HUES64 (cell line): ENCODE results near the gene TMCO4.
A peak's percentile ranks its signal among the peaks of the same experiment; 100 is the strongest.

Experiments used
- H3K27ac ChIP-seq: 2 replicates; pipeline ENCODE4 v1.7.0; 2013; ENCODE audit warnings: low read depth, low read length, inconsistent platforms
- H3K27me3 ChIP-seq: 2 replicates; pipeline ENCODE4 v1.6.1; 2013; ENCODE audit warnings: mild to moderate bottlenecking, low read length; ENCODE audit not compliant: insufficient read depth
- H3K36me3 ChIP-seq: 2 replicates; pipeline ENCODE4 v1.6.1; 2013; ENCODE audit warnings: mild to moderate bottlenecking, low read length; ENCODE audit not compliant: insufficient read depth
- H3K4me1 ChIP-seq: 2 replicates; pipeline ENCODE4 v1.6.1; 2013; ENCODE audit warnings: mild to moderate bottlenecking, low read length, moderate library complexity; ENCODE audit not compliant: insufficient read depth
- H3K4me3 ChIP-seq: 2 replicates; pipeline ENCODE4 v1.5.1; 2013; ENCODE audit warnings: mild to moderate bottlenecking, low read length, moderate library complexity
- H3K9ac ChIP-seq: 2 replicates; pipeline ENCODE4 v1.6.1; 2013; ENCODE audit warnings: mild to moderate bottlenecking, low read depth, low read length
- H3K9me3 ChIP-seq: 2 replicates; pipeline ENCODE4 v1.6.1; 2013; ENCODE audit warnings: low read depth, low read length; ENCODE audit not compliant: insufficient read depth
- WGBS: fragments of 150-250, 120-280 bp; methylation state at CpG from one replicate; pipeline ENCODE4 v1.1.7; 2013; ENCODE audit warnings: missing lambda C conversion rate; 5-methylcytosine and 5-hydroxymethylcytosine counted together

Gene TMCO4

DNA sequence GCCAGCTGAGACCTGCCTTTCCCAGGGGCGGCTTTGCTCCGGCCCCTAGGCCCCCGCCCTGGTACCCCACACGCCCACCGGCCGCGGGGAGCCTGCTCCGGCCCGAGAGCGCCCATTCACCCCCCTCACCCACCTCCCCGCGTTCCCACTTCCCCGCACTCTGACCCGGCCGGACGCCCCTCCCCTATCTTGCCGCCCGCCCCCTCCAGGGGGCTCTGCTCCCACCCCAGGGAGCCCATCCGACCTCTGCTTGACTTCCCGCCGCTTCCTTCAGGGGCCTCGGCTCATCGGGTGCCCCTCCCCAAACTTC lies 134.6 kb downstream of the TMCO4 start:
- H3K27ac ChIP-seq, result no peak overlapping the region
- no peaks in the 10 kb centered on the region for H3K4me1 ChIP-seq
- H3K36me3 ChIP-seq, result no peaks in the 10 kb centered on the region
- H3K9ac ChIP-seq, result no peak overlapping the region; the same call in 1 of the 2 replicates
- 2% methylated on average over 23 of the region's 23 CpGs for WGBS
- H3K9me3 ChIP-seq, result no peaks in the 10 kb centered on the region
- peaks cover 65% of the 10 kb centered on the region for H3K27me3 ChIP-seq
- peak overlapping the region; percentile 52 for H3K4me3 ChIP-seq

DNA sequence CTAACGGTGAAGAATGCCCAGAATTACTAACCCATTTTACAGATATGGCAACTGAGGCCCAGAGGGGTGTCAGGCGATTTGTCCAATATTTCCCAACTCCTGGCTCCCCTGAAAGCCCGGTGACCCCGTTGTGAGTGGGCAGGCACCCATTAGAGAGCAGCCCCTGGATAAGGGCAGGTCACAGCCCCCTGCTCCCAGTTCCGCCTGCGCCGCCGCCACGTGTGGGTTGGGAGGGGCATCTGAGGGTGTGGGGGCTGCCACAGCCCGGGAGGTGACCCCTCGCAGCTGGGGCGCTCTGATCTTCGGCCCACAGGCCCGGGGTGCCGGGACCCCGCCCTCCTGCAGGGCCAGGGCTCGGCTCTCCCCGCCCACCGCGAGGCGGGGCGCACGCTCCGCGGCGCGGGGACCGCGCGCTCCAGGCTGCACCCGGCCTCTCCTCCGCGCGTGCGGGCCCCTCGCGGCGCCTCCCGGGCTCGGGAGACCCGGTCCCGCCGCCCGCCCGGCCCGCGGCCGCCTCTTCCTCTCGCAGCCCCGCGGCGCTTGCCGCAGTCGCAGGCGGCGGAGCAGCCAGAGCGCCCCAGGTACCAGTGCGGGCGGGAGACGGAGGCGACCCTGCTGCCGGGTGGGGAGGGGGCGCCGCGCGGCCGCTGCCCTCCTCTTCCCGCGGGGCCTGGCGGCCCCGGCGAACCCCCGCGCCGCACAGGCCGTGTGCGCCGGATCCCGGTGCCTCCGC lies 135.1 kb downstream of the TMCO4 start, which contains the start of gene HTR6:
Gene HTR6 (plus strand): TSS at position 423 of the 733 bp plus-strand sequence. CDS start 879 bp downstream, outside the sequence.
- 6% methylated on average over 80 of the region's 80 CpGs for WGBS
- H3K4me1 ChIP-seq, result no peaks in the 10 kb centered on the region
- peak within 1 kb of the TSS; percentile 52 for H3K4me3 ChIP-seq
- peaks cover 62% of the 10 kb centered on the region for H3K27me3 ChIP-seq
- H3K9ac ChIP-seq, result peak within 1 kb of the TSS; percentile 12; the same call in 1 of the 2 replicates
- no peaks in the 10 kb centered on the region for H3K36me3 ChIP-seq
- H3K27ac ChIP-seq, result no peak within 1 kb of the TSS
- H3K9me3 ChIP-seq, result no peaks in the 10 kb centered on the region

- no peaks in the 10 kb centered on the region for H3K9me3 ChIP-seq
- no peak overlapping the region for H3K27ac ChIP-seq
- no peak overlapping the region for H3K9ac ChIP-seq
- no peak overlapping the region for H3K4me3 ChIP-seq
- H3K36me3 ChIP-seq, result no peaks in the 10 kb centered on the region
- WGBS, result 83% methylated on average over 3 of the region's 3 CpGs
- H3K27me3 ChIP-seq, result peaks cover 49% of the 10 kb centered on the region
- no peaks in the 10 kb centered on the region for H3K4me1 ChIP-seq
Measured at GRCh38 chr1:19662313-19662712, 137.4 kb downstream of the TMCO4 start.

- H3K9ac ChIP-seq, result no peak overlapping the region
- WGBS, result 32% methylated on average over 7 of the region's 9 CpGs
- no peaks in the 10 kb centered on the region for H3K36me3 ChIP-seq
- H3K9me3 ChIP-seq, result no peaks in the 10 kb centered on the region
- peaks cover 44% of the 10 kb centered on the region for H3K27me3 ChIP-seq
- H3K4me3 ChIP-seq, result no peak overlapping the region
- no peaks in the 10 kb centered on the region for H3K4me1 ChIP-seq
- no peak overlapping the region for H3K27ac ChIP-seq
Measured at GRCh38 chr1:19661721-19662228, 137.9 kb downstream of the TMCO4 start.

GRCh38 chr1:19658186-19658585 lies 141.5 kb downstream of the TMCO4 start:
- Histone ChIP-seq H3K9me3 (no peaks in the 10 kb centered on the region), H3K36me3 (no peaks in the 10 kb centered on the region), H3K27ac (no peak overlapping the region), H3K4me1 (no peaks in the 10 kb centered on the region; the same call in 1 of the 2 replicates), H3K27me3 (peaks cover 10% of the 10 kb centered on the region), H3K9ac (no peak overlapping the region), H3K4me3 (no peak overlapping the region)
- WGBS, result 96% methylated on average over 13 of the region's 13 CpGs

GRCh38 chr1:19657511-19657910 lies 142.2 kb downstream of the TMCO4 start:
- 87% methylated on average over 9 of the region's 10 CpGs for WGBS

GRCh38 chr1:19656780-19657466 lies 142.8 kb downstream of the TMCO4 start:
- WGBS, result 82% methylated on average over 13 of the region's 15 CpGs
- Histone ChIP-seq H3K36me3 (no peaks in the 10 kb centered on the region), H3K9me3 (no peaks in the 10 kb centered on the region), H3K4me1 (no peaks in the 10 kb centered on the region; the same call in 1 of the 2 replicates), H3K27ac (no peak overlapping the region), H3K27me3 (0 out of 2 replicates have a peak, but pooled peaks cover 1% of the 10 kb centered on the region), H3K4me3 (no peak overlapping the region), H3K9ac (no peak overlapping the region)

More at GRCh38 chr1:19657511-19657910, 142.2 kb downstream of the TMCO4 start:
- H3K4me3 ChIP-seq, result no peak overlapping the region
- H3K27ac ChIP-seq, result no peak overlapping the region
- no peaks in the 10 kb centered on the region; the same call in 1 of the 2 replicates for H3K4me1 ChIP-seq
- H3K36me3 ChIP-seq, result no peaks in the 10 kb centered on the region
- H3K27me3 ChIP-seq, result peaks cover 5% of the 10 kb centered on the region; the same call in 1 of the 2 replicates
- no peaks in the 10 kb centered on the region for H3K9me3 ChIP-seq
- H3K9ac ChIP-seq, result no peak overlapping the region

DNA sequence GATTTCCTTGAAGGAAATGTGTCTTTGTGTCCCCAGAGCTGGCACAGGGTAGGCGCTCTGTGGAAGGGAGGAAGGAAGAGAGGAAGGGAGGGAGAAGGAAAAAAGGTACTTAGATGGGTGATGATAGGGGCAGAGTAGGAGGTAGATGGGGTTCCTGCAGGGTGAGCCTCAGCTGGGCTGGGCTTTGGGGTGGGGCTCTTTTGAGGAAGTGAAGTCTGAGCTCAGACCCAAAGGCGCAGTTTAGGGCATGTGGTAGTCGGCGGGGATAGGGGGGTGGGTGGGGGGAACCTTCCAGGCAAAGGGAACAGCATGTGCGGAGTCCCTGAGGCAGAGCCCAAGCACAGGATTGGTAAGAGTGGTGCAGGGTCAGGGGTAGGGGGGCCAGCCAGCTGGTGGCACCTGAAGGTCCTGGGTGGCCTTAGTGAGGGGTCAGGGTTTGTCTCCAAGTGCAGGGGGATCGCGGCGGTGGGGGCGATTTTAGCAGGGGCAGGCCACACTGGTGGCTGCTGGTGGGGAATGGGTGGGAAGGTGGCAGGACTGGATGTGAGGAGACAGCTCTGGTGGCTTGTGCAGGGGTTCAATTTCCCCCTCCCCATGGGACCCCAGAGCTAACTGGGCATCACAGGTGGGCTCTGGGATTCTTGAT lies 143.5 kb downstream of the TMCO4 start:
- Histone ChIP-seq H3K9me3 (no peaks in the 10 kb centered on the region), H3K9ac (no peak overlapping the region), H3K36me3 (no peaks in the 10 kb centered on the region), H3K4me1 (no peaks in the 10 kb centered on the region; the same call in 1 of the 2 replicates), H3K27me3 (no peaks in the 10 kb centered on the region), H3K4me3 (no peak overlapping the region), H3K27ac (no peak overlapping the region)
- 96% methylated on average over 9 of the region's 9 CpGs for WGBS

DNA sequence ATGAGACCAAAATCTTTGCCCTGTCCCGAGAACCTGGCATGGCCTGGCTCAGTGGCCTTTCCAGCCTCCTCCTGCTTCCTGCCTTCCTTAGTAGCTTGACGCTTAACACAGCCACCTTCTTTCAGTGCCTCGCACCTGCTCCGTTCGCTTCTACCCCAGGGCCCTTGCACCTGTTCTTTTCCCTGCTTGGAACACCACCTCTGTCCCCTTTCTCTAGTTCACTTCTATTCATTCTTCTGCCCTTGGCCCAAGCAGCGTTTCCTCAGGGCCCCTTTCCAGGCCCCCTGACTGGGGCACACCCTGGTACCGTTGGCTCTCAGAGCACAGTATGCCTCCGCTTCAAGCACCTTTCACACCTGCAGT lies 144.0 kb downstream of the TMCO4 start:
- no peak overlapping the region for H3K4me3 ChIP-seq
- H3K9ac ChIP-seq, result no peak overlapping the region
- H3K4me1 ChIP-seq, result peaks cover 3% of the 10 kb centered on the region; the same call in 1 of the 2 replicates
- WGBS, result 95% methylated on average over 8 of the region's 8 CpGs
- no peaks in the 10 kb centered on the region for H3K36me3 ChIP-seq
- no peak overlapping the region for H3K27ac ChIP-seq
- H3K9me3 ChIP-seq, result no peaks in the 10 kb centered on the region
- H3K27me3 ChIP-seq, result no peaks in the 10 kb centered on the region

- Histone ChIP-seq H3K27ac (no peak overlapping the region), H3K36me3 (no peaks in the 10 kb centered on the region), H3K9ac (no peak overlapping the region), H3K4me3 (no peak overlapping the region), H3K4me1 (peaks cover 3% of the 10 kb centered on the region; the same call in 1 of the 2 replicates), H3K9me3 (no peaks in the 10 kb centered on the region), H3K27me3 (no peaks in the 10 kb centered on the region)
- WGBS, result 96% methylated on average over 15 of the region's 15 CpGs
Measured at GRCh38 chr1:19654886-19655717, 144.6 kb downstream of the TMCO4 start.
